GM19397 (cell line): ENCODE measurements around the gene PLEKHJ1.
"Not testable (repeated sequence)": the region's sequence is repeated elsewhere in the genome, so short reads cannot be mapped to it uniquely, and the experiment has no call there.

Experiments
- ATAC-seq: cut with Tn5 transposase; IDR thresholded peaks from one replicate; pipeline ENCODE4 v1.9.1; 2021; ENCODE audit warnings: mild to moderate bottlenecking, moderate library complexity; ENCODE audit not compliant: unreplicated experiment

PLEKHJ1 gene, protein sequence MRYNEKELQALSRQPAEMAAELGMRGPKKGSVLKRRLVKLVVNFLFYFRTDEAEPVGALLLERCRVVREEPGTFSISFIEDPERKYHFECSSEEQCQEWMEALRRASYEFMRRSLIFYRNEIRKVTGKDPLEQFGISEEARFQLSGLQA

GRCh38 chr19:2236314-2237050, at the start of gene PLEKHJ1, which contains the start of gene SF3A2:
Gene PLEKHJ1 (minus strand): TSS chr19:2236329. CDS start chr19:2236248, 81 bp downstream.
Gene SF3A2 (plus strand): TSS chr19:2236824. CDS start chr19:2243419, 6,595 bp downstream.
- peak; percentile 77 for ATAC-seq

DNA sequence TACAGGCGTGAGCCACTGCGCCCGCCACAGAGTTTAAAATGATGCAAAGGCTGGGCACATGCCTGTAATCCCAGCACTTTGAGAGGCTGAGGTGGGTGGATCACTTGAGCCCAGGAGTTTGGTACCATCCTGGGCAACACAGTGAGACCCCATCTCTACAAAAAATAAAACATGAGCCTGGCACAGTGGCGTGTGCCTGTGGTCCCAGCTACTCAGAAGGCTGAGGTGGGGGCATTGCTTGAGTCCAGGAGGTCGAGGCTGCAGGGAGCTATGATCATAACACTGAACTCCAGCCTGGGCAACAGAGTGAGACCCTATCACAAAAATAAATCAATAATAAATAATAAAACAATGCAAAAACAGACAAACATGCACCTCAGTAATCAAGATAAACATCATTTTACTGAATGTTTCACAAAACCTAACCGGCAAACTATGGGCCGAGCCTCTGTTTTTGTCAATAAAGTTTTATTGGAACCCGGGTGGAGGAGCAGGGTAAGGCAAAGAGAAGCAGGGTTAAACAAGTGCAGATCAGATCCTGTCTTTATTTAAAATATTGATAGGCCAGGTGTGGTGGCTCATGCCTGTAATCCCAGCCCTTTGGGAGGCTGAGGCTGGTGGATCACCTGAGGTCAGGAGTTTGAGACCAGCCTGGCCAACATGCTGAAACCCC, 47.8 kb upstream of the PLEKHJ1 start:
- no peak for ATAC-seq

DNA sequence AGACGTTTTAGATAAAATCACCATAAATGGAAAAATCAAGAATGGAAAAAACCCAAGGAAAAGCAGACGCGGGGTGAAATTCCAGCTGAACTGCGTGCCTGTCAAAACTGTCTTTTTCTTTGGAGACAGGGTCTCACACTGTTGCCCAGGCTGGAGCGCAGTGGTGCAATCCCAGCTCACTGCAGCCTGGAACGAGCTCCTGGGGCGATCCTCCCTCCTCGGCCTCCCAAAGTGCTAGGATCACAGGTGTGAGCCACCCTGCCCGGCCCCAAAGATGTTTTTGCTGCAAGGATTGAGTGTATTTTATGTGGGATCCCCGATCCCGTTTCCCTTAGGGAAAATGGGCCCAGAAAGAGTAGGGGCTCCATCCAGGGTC, 46.7 kb upstream of the PLEKHJ1 start:
- no peak for ATAC-seq

GRCh38 chr19:2282062-2282861, 46.1 kb upstream of the PLEKHJ1 start, which contains the start of gene PEAK3:
Gene PEAK3 (minus strand): TSS chr19:2282175. CDS start chr19:2280931, 1,244 bp downstream.
- no peak for ATAC-seq

DNA sequence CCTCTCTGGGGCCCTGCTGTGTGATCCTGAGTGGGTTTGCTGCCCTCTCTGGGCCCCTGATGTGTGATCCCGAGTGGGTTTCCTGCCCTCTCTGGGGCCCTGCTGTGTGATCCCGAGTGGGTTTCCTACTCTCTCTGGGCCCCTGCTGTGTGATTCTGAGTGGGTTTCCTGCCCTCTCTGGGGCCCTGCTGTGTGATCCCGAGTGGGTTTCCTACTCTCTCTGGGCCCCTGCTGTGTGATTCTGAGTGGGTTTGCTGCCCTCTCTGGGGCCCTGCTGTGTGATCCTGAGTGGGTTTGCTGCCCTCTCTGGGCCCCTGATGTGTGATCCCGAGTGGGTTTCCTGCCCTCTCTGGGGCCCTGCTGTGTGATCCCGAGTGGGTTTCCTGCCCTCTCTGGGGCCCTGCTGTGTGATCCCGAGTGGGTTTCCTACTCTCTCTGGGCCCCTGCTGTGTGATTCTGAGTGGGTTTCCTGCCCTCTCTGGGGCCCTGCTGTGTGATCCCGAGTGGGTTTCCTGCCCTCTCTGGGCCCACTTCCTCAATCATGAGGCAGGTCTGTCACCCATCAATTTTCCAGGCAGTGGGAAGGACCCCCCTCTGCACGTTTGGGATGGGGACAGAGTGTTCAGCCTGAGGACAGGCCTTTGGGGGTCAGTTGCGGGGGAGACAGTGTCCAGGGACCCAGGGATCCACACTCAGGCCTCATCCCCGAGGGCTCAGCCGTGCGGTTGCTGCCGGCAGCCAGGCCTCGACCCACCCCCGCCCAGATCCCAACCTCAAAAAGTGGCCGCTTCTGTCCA, 45.3 kb upstream of the PLEKHJ1 start:
- ATAC-seq: not testable (repeated sequence)

- no peak for ATAC-seq
Observed at GRCh38 chr19:2280633-2281264, 44.6 kb upstream of the PLEKHJ1 start.

- no peak for ATAC-seq
Observed at GRCh38 chr19:2278459-2279158, 42.5 kb upstream of the PLEKHJ1 start.

GRCh38 chr19:2277138-2277537, 41.0 kb upstream of the PLEKHJ1 start:
- ATAC-seq: no peak

DNA sequence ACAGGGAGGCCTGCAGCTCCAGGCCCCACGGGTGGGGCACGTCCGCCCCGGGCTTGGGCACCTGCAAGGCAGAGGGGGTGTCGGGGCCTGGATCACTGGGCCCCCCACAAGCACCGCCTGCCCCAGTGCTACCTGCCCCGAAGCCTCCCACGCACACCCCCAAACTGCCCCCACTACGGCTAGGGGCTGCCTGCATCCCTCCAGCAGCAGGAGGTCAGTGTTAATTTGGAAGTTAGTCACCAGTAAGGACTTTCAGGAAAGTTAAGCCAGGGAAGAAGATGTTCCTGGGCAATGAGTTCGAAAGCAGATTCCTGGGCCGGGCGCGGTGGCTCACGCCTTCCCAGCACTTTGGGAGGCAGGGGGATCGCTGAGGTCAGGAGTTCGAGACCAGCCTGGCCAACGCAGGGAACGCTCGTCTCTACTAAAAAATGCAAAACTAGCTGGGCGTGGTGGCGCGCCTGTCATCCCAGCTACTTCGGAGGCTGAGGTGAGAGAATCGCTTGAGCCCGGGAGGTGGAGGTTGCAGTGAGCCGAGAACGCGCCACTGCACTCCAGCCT, 40.4 kb upstream of the PLEKHJ1 start:
- no peak for ATAC-seq

GRCh38 chr19:2275588-2276428, 39.7 kb upstream of the PLEKHJ1 start:
- ATAC-seq: no peak

DNA sequence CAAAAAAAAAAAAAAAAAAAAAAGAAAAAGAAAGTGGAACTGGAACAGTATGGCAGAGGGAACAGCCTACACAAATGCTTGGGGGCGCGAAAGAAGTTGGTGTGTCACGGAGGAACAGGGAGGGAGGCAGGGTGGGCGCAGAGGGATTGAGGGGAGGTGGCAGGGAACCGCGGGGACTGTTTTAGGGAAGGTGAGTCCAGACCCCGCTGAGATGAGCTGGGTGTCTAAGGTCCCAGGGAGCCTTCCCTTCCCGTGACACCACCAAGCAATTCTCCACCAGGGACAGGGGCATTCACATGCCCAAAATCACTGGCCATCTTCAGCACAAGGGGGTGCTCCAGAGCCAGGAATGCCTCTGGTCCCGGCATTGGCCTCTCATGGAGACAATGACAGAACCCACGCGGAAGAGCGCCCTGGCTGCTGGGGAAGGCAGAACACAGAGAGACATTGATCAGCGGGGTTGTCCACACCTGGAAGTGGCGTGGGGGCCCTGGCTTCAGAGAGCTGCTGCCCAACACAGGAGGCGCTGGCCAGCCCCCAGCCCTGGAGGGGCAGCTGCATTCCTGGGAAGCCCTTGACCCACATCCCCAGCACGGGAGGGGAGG, 38.9 kb upstream of the PLEKHJ1 start:
- ATAC-seq: no peak

DNA sequence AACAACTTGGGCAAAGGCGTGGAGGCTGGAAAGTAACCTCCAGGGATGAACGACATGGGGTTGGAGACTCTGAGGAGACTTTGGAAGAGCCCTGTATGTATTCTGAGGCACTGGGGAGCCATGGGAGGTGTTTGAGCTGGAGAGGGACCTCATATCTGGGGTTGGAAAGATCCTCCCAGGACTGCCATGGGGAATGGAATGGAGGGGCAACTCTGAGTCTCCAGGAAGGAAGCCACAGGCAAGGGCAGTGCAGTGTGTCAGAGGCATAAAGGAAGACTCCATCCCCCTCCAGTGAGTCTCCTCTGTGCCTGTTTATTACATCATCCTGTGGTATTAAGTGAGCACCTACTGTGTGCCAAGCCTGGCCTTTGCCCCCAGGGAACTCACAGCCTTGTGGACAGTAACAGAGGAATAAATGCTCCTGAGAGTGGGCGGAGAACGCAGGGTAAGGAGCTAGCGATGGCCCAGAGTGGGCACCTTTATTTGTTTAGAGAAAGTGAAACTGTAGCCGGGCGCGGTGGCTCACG, 38.1 kb upstream of the PLEKHJ1 start:
- no peak for ATAC-seq

- no peak for ATAC-seq
Observed at GRCh38 chr19:2273356-2274184, 37.4 kb upstream of the PLEKHJ1 start.

GRCh38 chr19:2271234-2272103, 35.3 kb upstream of the PLEKHJ1 start:
- no peak for ATAC-seq

DNA sequence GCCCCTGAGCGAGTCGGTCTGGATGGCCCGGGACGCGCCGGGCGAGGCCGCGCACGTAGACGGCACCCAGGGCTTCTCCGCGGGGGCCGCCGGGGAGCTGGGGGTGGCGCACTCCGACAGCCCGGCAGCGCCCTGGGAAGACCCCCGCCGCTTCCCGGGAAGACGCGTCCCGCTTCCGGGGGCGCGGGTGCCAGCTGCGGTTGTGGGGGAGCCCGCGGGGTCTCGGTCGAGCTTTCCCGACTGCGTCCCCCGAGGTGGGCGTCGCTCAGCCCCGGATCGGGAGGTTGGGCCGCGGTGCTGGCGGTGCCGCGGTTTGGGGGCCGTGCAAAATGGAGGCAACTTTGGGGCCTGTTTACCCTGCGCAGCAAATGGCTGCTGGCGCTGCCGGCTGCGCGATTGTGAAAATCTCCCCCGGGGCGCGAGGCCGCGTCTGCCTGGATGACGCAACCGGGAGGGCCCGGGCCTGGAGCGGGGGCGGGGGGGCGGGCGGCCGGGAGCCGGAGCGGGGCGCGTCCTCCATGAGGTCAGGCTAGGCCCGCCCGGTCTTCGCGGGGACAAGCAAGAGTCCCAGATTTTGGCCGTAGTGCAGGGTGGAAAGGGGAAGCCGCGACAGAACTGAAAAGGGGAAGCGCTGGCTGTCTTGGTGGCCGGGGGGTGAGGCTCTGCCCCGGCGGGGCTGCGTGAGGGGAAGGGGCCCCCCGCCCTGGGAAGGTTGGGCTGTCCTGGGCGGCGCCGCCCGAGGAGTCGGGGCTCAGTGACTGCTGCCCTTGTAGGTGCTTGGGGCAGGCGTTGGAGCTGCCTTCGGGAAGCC, 34.5 kb upstream of the PLEKHJ1 start:
- ATAC-seq: no peak
